Stimulated activated CD4-positive, alpha-beta T cell treated with anti-CD3 and anti-CD28 coated beads, Interleukin-2, amount 100 ng/mL, for 24 hours (primary cell): Measurements from ENCODE around the gene USP4.
"Not testable (repeated sequence)": the region's sequence is repeated elsewhere in the genome, so short reads cannot be mapped to it uniquely, and the experiment has no call there.

Source experiments
- DNase-seq, 2 donors: peaks; one replicate each; pipeline ENCODE4 v3.0.0-alpha.2; 2020

USP4 gene

GRCh38 chr3:49244581-49245205 lies 95.2 kb downstream of the USP4 start:
- DNase-seq = no peak

- DNase-seq = not testable (repeated sequence)
Observed at GRCh38 chr3:49240091-49240490, 99.8 kb downstream of the USP4 start.

GRCh38 chr3:49238274-49239127 lies 101.4 kb downstream of the USP4 start:
- no peak for DNase-seq

GRCh38 chr3:49237344-49237743 lies 102.5 kb downstream of the USP4 start:
- DNase-seq = no peak

GRCh38 chr3:49236226-49236625 lies 103.6 kb downstream of the USP4 start:
- no peak for DNase-seq

GRCh38 chr3:49228817-49229216 lies 111.0 kb downstream of the USP4 start:
- DNase-seq = not testable (repeated sequence)
